HG03280 (cell line): ENCODE measurements around the gene AP3S1.
"Not testable (repeated sequence)": the region's sequence is repeated elsewhere in the genome, so short reads cannot be mapped to it uniquely, and the experiment has no call there.

Source experiments
- ATAC-seq: cut with Tn5 transposase; IDR thresholded peaks from one replicate; pipeline ENCODE4 v1.9.1; 2021; ENCODE audit warnings: mild to moderate bottlenecking, moderate library complexity; ENCODE audit not compliant: unreplicated experiment

The AP3S1 gene

DNA sequence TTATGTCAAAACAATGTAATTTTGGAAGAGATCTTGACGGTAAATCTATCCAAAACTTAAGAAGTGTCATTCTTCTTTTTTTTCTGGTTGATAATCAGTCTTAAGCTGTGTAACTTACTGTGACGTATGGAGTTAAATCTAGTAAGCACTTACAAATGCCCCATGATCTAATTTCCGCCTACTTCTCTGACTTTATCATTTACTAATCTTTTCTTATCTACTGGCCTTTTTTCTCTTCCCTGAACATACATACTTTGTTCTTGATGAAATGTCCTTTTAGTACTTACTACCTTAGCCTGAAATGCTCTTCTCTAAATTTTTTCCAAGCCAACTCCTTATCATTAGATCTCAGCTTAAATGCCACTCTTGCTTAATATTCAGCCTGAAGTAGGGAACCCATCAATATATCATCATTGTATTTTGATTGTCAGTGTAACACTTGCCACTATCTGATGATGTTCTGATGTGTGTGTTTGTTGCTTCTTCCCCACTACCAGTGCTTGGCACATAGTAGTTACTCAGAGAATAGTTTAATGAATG lies 27.6 kb downstream of the AP3S1 start:
- ATAC-seq, result no peak

DNA sequence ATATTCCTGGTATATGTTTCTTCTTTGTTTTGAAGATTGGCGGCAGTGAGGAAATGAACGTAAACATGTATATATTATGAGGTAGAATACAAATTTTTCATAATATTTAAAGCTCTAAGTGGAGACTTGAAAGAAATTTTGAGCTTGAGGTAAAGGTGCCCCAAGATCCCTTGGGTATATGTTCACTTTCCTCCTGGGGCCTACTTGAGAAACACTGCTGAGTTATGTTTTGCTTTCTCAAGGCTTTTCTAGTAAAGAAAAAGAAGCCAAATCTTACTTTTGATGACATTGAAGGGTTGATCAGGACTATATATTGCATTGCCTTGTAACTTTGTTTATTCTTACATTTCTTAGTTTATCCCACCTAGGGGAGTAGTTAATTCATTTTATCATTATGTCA lies 30.7 kb downstream of the AP3S1 start:
- ATAC-seq, result no peak

DNA sequence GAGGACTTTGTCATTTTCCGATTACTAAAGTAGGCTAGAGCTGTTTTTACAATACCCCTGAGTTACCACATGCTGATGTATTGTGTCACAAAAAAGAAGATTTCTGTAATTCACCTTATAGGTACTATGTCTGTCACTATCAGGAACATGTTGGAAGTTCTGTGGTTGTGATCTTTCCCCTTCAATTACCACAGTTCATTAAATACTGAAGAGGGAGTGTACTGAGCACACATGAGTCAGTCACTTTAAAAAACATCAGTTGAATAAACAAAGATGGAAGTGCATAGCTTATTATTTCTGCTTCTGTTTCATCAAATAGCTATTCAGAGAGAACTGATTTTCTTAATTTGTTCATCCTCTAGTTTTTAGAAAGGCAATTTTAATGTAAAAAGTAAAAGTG lies 31.7 kb downstream of the AP3S1 start:
- no peak for ATAC-seq

DNA sequence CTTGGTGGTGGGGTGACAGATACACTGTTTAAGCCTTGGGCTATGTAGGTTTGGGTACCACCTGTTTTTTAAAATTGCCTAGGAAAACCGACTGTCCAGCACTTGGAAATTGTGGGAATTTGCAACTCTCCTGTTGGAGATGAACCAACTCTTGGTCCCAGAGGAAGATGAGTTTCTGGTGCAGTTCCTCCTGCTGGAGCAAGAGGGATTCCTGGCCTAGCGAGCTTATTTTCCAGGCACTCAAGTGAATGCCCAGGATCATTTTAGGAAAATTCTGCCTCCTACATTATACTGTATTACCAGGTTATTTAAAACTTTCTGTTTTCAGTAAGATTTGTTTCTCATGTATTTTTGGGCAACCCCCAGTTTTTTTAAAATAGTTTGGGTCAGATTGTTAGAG lies 33.7 kb downstream of the AP3S1 start:
- no peak for ATAC-seq

DNA sequence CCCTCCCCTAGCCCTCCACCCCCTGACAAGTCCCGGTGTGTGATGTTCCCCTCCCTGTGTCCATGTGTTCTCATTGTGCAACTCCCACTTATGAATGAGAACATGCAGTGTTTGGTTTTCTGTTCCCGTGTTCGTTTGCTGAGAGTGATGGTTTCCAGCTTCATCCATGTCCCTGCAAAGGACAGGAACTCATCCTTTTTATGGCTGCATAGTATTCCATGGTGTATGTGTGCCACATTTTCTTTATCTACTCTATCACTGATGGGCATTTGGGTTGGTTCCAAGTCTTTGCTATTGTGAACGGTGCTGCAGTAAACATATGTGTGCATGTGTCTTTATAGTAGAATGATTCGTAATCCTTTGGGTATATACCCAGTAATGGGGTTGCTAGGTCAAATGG lies 35.6 kb downstream of the AP3S1 start:
- not testable (repeated sequence) for ATAC-seq

DNA sequence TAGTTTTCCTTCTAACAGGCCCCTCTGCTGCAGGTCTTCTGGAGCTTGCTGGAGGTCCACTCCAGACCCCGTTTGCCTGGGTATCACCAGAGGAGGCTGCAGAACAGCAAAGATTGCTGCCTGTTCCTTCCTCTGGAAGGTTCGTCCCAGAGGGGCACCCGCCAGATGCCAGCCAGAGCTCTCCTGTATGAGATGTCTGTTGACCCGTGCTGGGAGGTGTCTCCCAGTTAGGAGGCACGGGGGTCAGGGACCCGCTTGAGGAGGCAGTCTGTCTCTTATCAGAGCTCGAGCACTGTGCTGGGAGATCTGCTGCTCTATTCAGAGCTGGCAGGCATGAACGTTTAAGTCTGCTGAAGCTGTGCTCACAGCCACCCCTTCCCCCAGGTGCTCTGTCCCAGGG lies 40.7 kb downstream of the AP3S1 start:
- not testable (repeated sequence) for ATAC-seq

DNA sequence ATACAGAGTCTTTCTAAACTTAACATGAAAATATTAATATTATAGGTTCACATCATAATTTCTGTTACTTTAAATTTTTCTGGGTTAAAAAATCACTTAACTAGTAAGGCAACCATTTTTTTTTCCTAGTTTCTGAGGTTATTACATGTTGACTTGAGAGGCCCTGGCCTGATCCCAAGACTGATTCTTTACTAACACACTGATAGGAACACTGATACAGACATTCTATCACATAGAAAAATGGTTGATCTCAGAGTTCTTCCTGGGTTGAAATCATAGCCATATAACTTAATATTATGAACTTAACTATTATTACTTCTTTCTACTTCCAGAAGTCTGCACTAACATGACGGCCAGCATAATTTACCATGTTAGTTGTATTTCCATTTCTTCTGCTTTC lies 43.0 kb downstream of the AP3S1 start:
- ATAC-seq, result no peak

DNA sequence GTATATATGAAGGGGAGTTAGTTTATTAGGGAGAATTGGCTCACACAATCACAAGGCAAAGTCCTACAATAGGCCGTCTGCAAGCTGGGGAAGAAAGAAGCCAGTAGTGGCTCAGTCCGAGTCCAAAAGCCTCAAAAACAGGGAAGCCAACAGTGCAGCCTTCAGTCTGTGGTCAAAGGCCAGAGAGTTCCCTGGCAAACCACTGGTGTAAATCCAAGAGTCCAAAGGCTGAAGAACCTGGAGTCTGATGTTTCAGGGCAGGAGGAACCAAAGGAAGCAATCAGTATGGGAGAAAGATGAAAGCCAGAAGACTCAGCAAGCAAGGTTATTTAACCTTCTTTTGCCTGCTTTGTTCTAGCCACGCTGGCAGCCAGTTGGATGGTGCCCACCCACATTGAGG lies 43.5 kb downstream of the AP3S1 start:
- not testable (repeated sequence) for ATAC-seq

DNA sequence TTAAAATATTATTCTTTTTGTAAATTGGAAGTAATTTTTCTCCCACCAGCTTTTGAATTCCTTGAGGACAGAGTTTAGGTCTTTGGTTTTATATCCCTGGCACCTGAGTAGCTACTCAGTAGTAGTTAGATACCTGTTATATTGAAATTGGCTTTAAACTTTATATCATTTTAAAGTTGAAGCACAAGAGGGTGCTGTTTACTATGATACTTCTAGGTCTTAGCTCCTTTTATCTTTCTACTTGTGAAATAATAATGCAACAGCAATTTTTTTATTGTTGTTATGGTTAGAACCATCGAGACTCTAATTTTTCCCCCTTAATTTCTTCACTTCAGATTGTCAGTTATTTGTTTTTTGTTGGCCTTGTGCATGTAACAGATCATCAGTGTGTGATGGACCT lies 46.3 kb downstream of the AP3S1 start:
- no peak for ATAC-seq

DNA sequence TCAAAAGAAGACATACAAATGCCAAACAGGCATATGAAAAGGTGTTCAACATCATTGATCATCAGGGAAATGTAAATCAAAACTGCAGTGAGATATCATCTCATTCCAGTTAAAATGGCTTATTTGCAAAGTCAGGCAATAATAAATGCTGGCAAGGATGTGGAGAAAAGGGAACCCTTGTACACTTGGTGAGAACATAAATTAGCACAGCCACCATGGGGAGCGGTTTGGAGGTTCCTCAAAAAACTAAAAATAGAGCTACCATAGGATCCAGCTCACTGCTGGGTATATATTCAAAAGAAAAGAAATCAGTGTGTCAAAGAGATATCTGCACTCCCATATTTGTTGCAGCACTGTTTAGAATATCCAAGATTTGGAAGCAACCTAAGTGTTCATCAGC lies 50.3 kb downstream of the AP3S1 start:
- ATAC-seq, result no peak

DNA sequence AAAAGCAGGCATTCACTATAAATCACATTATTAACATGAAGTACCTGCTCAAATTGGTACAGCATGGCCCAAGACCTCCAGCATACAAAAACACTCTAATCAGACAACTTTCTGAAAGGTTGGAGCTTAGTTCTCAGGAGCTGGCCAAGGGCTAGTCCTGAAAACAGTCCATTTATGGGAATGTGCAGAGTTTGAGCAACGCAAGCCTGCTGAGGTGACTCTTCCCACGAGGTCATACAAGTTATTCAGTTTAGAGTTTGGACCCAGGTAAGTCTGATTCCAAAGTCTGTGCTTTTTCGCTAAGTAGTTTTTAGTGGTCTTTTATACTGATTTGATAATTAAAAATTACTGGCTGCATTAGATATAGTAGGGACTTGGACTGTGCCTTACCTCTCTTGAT lies 52.6 kb downstream of the AP3S1 start:
- no peak for ATAC-seq

DNA sequence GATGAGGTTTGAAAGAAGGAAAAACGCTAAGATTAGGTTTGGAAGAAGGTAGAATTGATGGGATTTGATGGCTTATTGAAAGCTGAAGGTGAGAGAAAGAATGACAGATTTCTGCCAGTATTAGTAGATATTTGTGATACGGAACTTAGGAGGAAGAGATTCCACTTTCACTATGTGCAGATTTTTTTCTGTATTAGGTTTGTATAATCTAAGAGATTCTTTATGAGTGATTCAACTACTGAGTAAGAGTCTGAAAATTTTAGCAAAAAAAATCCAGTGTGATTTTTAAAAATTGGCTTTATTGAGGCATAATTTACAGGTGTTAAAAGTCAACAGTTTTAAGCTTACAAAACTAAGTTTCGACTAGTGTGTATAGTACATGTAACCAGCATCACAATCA lies 54.1 kb downstream of the AP3S1 start:
- ATAC-seq, result no peak

DNA sequence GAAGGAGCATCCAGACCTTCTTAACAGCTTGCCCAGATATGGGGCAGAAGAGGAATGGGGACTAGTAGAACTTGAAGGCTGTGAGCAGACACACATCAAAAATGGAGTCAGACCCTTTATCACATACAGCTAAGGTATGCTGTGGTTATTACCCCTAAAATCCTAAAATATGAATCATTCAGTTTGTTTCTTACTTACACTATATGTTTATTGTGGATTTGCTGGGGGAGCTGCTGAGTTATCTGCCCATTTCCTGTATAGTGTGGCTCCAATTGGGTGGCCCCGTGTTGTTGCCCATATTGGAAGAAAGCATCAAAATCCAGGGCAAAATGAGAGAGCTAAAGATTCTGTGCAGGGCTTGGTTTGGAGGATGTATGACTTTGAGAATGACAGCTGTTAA lies 56.9 kb downstream of the AP3S1 start:
- ATAC-seq, result no peak

DNA sequence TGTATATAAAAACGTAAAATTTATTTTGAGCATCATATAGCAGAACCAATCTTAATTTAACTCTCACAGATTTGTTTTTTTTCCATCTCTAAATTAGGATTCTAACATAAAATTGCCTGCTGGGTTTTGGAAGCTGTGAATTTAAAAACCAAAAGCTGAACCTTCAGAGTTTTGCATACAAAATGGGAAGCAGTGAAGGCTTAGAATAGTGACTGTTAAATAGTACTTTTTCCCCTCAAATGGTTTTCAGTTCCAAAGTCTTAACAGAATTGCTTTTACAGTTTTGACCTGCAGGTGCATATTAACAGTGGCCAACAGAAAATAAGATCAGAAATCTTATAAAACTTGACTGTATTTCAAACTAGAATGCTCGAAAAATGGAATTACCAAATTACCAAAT lies 65.4 kb downstream of the AP3S1 start:
- ATAC-seq, result no peak

DNA sequence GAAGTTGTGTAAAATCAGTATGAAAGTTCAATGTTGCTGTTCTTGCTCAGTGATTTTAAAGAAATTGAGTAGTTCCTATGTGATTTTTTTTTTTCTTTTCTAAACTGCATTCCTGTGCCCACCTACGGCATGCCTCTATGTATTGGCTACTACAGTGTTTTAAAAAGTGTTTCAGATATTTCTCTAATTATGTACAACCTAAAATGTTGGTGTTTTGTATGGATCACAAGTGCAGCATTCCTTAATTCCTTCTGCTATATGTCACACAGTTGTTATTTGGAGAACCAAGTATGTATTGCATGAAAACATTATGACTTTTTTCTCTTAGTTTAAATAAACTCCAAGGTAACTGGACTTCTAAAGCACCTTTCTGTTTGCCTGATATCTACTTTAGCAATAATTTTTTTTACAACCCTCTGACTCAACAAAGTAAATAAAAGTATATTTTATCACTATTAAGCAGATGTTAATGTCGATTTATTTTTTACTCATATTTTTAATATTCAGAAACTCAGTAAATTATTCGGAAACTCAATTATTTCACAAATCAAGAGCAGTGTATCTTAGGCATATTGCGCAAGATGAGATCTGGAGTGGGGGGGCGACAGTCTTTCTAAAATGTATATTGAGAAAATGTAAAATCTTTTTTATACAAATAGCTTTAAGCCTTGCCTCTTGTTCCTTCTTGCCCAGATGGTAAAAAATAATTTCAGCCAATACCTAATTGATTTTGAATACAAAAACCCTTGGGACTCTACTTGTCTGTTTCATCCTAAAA lies 72.1 kb downstream of the AP3S1 start:
- ATAC-seq, result not testable (repeated sequence)

DNA sequence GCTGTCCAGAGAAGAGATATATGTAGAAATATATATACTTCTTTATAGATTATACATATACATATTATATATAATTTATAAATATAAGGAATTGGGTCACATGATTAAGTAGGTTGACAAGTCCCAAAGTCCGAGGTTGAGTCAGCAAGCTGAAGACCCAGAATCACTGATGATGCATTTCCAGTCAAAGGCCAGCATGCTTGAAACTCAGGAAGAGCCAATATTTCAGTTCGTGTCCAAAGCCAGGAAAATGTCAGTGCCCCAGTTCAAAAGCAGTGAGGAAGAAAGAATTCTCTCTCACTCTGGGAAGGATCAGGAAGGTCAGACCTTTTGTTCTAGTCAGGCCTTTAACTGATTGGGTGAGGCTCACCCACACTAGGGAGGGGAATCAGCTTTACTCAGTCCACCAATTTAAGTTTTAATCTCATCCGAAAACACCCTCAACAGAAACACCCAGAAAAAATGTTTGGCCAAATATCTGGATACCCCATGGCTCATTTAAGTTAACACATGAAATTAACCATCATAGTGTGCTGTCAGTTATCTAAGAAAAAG lies 78.5 kb downstream of the AP3S1 start:
- no peak for ATAC-seq

DNA sequence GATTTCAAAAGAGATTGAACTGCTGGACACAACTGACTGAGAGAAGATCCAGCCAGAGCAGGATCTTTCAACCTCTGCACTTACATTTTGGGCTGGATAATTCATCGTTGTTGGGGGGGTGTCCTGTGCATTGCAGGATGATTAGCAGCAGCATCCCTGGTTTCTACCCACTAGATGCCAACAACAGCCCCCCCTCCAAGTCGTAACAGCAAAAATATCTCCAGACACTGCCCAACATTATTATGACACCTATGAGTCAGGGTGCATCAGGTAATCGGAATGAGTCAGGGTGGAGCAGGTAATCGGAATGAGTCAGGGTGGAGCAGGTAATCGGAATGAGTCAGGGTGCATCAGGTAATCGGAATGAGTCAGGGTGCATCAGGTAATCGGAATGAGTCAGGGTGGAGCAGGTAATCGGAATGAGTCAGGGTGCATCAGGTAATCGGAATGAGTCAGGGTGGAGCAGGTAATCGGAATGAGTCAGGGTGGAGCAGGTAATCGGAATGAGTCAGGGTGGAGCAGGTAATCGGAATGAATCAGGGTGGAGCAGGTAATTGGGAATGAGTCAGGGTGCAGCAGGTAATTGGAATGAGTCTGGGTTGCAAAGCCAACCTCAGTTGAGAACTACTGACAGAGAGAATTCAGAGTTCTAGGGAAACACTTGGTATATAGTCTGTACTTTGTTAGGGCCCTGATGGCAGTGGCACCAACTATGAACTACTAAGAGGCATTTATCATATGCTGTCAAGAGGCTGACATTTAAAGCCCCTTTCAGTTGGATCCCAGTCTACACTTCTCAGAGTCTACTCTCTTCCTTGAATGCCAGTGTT lies 87.1 kb downstream of the AP3S1 start:
- ATAC-seq, result not testable (repeated sequence)

DNA sequence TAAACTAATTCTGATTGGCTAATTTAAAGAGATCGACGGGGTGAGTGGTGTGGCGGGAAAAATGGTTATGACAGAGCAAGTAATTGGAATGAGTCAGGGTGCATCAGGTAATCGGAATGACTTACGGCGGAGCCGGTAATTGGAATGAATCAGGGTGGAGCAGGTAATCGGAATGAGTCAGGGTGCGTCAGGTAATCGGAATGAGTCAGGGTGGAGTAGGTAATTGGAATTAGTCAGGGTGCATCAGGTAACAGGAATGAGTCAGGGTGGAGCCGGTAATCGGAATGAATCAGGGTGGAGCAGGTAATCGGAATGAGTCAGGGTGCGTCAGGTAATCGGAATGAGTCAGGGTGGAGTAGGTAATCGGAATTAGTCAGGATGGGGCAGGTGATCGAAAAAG lies 88.4 kb downstream of the AP3S1 start:
- ATAC-seq, result not testable (repeated sequence)

DNA sequence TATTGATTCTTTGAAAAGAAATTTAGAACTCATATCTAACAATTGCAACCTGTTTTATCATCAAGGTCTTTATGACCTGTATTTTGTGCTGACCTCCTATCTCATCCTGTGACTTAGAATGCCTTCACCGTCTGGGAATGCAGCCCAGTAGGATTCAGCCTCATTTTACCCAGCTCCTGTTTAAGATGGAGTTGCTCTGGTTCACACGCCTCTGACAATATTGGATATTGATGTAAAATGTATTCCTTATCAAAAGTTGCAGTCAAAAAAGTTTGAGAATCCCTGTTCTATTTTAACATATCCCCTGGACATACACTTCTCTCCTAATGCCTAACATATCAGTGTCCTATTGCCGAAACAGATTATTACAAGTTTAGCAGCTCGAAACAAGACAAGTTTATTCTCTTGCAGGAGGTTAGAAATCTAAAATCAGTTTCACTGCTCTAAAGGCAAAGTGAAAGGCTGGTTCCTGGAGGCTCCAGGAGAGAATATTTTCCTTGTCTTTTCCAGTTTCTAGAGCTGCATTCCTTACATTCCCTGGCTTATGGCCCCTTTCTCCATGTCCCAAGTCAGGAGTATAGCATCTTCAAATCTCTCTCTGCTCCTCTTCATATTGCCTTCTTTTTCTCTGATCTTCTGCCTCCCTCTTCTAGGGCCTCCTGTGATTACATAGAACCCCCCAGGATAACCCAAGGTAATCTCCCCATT lies 89.0 kb downstream of the AP3S1 start:
- no peak for ATAC-seq

DNA sequence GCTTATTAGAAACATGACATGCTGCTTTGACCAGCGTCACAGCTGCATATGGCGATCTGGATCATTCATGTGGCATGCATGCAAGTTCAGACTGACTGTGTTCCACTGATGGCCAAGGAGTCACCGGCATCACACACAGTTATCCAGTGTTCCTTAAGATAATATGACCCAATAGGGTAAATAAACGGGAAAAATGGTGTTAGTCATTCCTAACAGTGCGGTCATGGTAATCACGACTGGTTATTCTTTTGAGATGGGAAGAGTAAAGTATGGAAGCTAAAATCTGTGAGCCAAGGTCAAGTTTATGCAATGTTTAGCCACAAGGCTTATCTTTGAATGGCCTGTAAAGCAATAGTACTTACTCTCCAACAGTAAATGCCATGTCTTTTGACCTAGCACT lies 91.3 kb downstream of the AP3S1 start:
- ATAC-seq, result no peak

DNA sequence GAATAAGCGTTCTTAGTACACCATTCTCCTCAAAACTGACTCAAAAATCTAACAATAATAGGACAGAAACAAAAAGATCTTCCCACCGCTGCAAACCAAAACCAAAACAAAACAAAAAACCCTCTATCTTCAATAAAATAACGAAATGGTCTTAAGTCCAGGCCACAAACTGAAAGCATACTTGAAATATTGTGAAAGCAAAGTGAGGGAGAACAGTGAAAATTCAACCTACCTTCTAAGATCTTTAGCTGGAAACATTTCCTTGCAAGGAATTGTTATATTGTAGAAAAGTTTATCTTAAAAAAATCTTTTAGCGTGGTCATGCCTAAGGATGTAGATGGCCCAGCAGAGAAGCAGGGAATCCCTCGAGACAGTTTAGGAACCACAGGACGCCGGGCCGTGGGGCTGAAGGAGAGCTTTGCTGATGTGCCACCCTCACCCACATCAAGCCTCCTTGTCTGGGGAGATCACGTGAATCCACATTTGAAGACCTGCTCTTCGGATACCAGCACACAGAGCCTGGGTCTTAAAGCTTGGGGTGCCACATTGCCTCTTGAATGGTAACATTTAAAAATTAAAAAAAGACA lies 92.7 kb downstream of the AP3S1 start:
- no peak for ATAC-seq
